ENCODE results near the gene LINGO1.

GRCh38 chr15:77564341-77564740 is 68.4 kb downstream of the LINGO1 start:
- TF ChIP-seq CTCF (IDR thresholded peaks at IDR 0.05) (no peak), POLR2A (IDR thresholded peaks at IDR 0.05) (no peak)

Data from thyroid gland (tissue), 4 donors.